ENCODE measurements around the gene KCNG3. TPM values are rescaled to one million over a fixed set of nuclear protein-coding genes. Genes with fewer than 3 reads are reported as not detected.

Gene KCNG3
- total RNA-seq, 4 donors from 2014 or later: 0.26 to 0.41 (median 0.40) TPM; not detected in 1

GRCh38 chr2:42459296-42459695 lies 34.5 kb downstream of the KCNG3 start:
- intact Hi-C loops (cut with DNase I; ENCODE audit: low total_unique reads): no loop called here
- TF ChIP-seq CTCF (IDR thresholded peaks at IDR 0.05): no peak
- no peak for TF ChIP-seq POLR2A (IDR thresholded peaks at IDR 0.05)
- H3K4me1 ChIP-seq: no peaks in the 10 kb centered on the region

GRCh38 chr2:42458396-42458795 lies 35.4 kb downstream of the KCNG3 start:
- TF ChIP-seq POLR2A (IDR thresholded peaks at IDR 0.05) (no peak), CTCF (IDR thresholded peaks at IDR 0.05) (no peak)

More at GRCh38 chr2:42459296-42459695, 34.5 kb downstream of the KCNG3 start:
- Histone ChIP-seq H3K27me3 (no peaks in the 10 kb centered on the region), H3K27ac (no peak overlapping the region), H3K9me3 (no peaks in the 10 kb centered on the region), H3K4me3 (no peak overlapping the region), H3K36me3 (no peaks in the 10 kb centered on the region)
- DNase-seq: no peak

GRCh38 chr2:42457011-42457410 lies 36.8 kb downstream of the KCNG3 start:
- Histone ChIP-seq H3K27ac (no peak overlapping the region), H3K4me3 (no peak overlapping the region), H3K27me3 (no peaks in the 10 kb centered on the region), H3K9me3 (no peaks in the 10 kb centered on the region), H3K36me3 (no peaks in the 10 kb centered on the region), H3K4me1 (no peaks in the 10 kb centered on the region)
- TF ChIP-seq POLR2A (IDR thresholded peaks at IDR 0.05) (no peak), CTCF (IDR thresholded peaks at IDR 0.05) (no peak)
- no peak for DNase-seq
- intact Hi-C loops (cut with DNase I; ENCODE audit: low total_unique reads): no loop called here

More at GRCh38 chr2:42458396-42458795, 35.4 kb downstream of the KCNG3 start:
- H3K9me3 ChIP-seq: no peaks in the 10 kb centered on the region
- no peak overlapping the region for H3K27ac ChIP-seq
- H3K4me1 ChIP-seq: no peaks in the 10 kb centered on the region
- H3K27me3 ChIP-seq: no peaks in the 10 kb centered on the region
- intact Hi-C loops (cut with DNase I; ENCODE audit: low total_unique reads): no loop called here
- no peaks in the 10 kb centered on the region for H3K36me3 ChIP-seq
- H3K4me3 ChIP-seq: no peak overlapping the region
- DNase-seq: no peak

GRCh38 chr2:42456126-42456839 lies 37.5 kb downstream of the KCNG3 start:
- H3K27me3 ChIP-seq: no peaks in the 10 kb centered on the region
- TF ChIP-seq CTCF (IDR thresholded peaks at IDR 0.05) (no peak), POLR2A (IDR thresholded peaks at IDR 0.05) (no peak)
- no peak for DNase-seq
- no peaks in the 10 kb centered on the region for H3K4me1 ChIP-seq
- H3K4me3 ChIP-seq: no peak overlapping the region
- no peaks in the 10 kb centered on the region for H3K9me3 ChIP-seq
- H3K27ac ChIP-seq: no peak overlapping the region
- intact Hi-C loops (cut with DNase I; ENCODE audit: low total_unique reads): no loop called here
- no peaks in the 10 kb centered on the region for H3K36me3 ChIP-seq

GRCh38 chr2:42452545-42452944 lies 41.2 kb downstream of the KCNG3 start:
- intact Hi-C loops (cut with DNase I; ENCODE audit: low total_unique reads): no loop called here
- Histone ChIP-seq H3K4me3 (no peak overlapping the region), H3K27me3 (no peaks in the 10 kb centered on the region), H3K4me1 (no peaks in the 10 kb centered on the region), H3K27ac (no peak overlapping the region), H3K36me3 (no peaks in the 10 kb centered on the region), H3K9me3 (no peaks in the 10 kb centered on the region)
- no peak for DNase-seq
- no peak for TF ChIP-seq CTCF (IDR thresholded peaks at IDR 0.05)
- TF ChIP-seq POLR2A (IDR thresholded peaks at IDR 0.05): no peak
